DND-41 (cell line): ENCODE data around the gene ITGA2B.

Experiments used
- ATAC-seq: fragments of 200-7000 bp; cut with Tn5 transposase; 3 replicates; pipeline ENCODE4 v1.9.1; 2021; ENCODE audit warnings: low read depth; ENCODE audit not compliant: insufficient read depth
- DNase-seq: peaks from one replicate; pipeline ENCODE4 v3.0.0-alpha.2; 2020
- H2AFZ ChIP-seq: 2 replicates; pipeline ENCODE4 v1.6.0; 2012; ENCODE audit warnings: low read depth, low read length
- H3K27ac ChIP-seq: 2 replicates; pipeline ENCODE4 v1.5.1; 2012; ENCODE audit warnings: low read length, inconsistent platforms
- H3K27me3 ChIP-seq: fragments of 200-600 bp; sonication (generic); 2 replicates; pipeline ENCODE4 v1.6.0; 2012; ENCODE audit warnings: low read length, mild to moderate bottlenecking, inconsistent platforms; ENCODE audit not compliant: insufficient read depth, poor library complexity
- H3K36me3 ChIP-seq: 2 replicates; pipeline ENCODE4 v1.5.1; 2012; ENCODE audit warnings: low read length, inconsistent platforms; ENCODE audit not compliant: insufficient read depth
- H3K4me1 ChIP-seq: 2 replicates; pipeline ENCODE4 v1.5.1; 2012; ENCODE audit warnings: mild to moderate bottlenecking, low read length; ENCODE audit not compliant: insufficient read depth
- H3K4me2 ChIP-seq: 2 replicates; pipeline ENCODE4 v1.6.0; 2012; ENCODE audit warnings: mild to moderate bottlenecking, moderate library complexity, low read length, inconsistent platforms; ENCODE audit not compliant: insufficient read depth
- H3K4me3 ChIP-seq, 2 experiments: fragments of 200-600 bp in 1 of 2; shearing (Covaris generic) in 1 of 2; 2 replicates each; pipeline ENCODE4 v1.5.1; 2012 to 2016; ENCODE audit warnings: inconsistent platforms in 2 of 2, low read length in 2 of 2, mild to moderate bottlenecking in 2 of 2, low read depth in 1 of 2, moderate library complexity in 1 of 2
- H3K79me2 ChIP-seq: 2 replicates; pipeline ENCODE4 v1.6.0; 2012; ENCODE audit warnings: low read length, inconsistent platforms; ENCODE audit not compliant: insufficient read depth
- H3K9ac ChIP-seq: 2 replicates; pipeline ENCODE4 v1.6.0; 2012; ENCODE audit warnings: low read depth, mild to moderate bottlenecking, inconsistent platforms, low read length, moderate library complexity
- H3K9me3 ChIP-seq: 2 replicates; pipeline ENCODE4 v1.5.1; 2012; ENCODE audit warnings: low read length, moderate library complexity, mild to moderate bottlenecking, inconsistent platforms; ENCODE audit not compliant: insufficient read depth, severe bottlenecking
- H4K20me1 ChIP-seq: 2 replicates; pipeline ENCODE4 v1.6.0; 2012; ENCODE audit warnings: low read length; ENCODE audit not compliant: insufficient read depth
- EZH2 ChIP-seq: IDR thresholded peaks from 3 replicates; pipeline ENCODE4 v1.6.1; 2012; ENCODE audit warnings: borderline replicate concordance, low read depth, mild to moderate bottlenecking, moderate library complexity, low read length, inconsistent platforms; ENCODE audit not compliant: severe bottlenecking
- TF ChIP-seq, protein P1 (sequence below): IDR thresholded peaks from 2 replicates; pipeline ENCODE4 v1.5.1; 2012; ENCODE audit warnings: borderline replicate concordance, low read length, moderate library complexity, mild to moderate bottlenecking; ENCODE audit not compliant: poor library complexity, severe bottlenecking; ENCODE audit errors: extremely low read depth

The ITGA2B gene

DNA sequence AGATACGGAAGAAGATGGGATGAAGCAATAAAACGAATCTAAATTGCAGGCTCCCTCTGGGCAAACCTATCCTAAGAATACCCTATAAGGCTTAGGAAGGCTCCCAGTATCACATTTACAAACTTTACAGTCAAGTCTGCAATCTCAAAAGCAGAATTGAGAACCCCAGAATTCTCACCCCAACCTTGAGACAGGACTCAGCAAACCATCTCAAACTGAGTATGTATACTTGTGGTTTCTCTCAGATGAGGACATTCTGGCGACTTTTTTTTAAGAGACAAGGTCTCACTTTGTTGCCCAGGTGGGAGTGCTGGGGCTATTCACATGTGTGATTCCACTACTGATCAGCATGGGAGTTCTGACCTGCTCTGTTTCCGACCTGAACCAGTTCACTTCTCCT is 19.3 kb upstream of the ITGA2B start:
- TF ChIP-seq, protein P1, sequence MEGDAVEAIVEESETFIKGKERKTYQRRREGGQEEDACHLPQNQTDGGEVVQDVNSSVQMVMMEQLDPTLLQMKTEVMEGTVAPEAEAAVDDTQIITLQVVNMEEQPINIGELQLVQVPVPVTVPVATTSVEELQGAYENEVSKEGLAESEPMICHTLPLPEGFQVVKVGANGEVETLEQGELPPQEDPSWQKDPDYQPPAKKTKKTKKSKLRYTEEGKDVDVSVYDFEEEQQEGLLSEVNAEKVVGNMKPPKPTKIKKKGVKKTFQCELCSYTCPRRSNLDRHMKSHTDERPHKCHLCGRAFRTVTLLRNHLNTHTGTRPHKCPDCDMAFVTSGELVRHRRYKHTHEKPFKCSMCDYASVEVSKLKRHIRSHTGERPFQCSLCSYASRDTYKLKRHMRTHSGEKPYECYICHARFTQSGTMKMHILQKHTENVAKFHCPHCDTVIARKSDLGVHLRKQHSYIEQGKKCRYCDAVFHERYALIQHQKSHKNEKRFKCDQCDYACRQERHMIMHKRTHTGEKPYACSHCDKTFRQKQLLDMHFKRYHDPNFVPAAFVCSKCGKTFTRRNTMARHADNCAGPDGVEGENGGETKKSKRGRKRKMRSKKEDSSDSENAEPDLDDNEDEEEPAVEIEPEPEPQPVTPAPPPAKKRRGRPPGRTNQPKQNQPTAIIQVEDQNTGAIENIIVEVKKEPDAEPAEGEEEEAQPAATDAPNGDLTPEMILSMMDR: no peak
- TF ChIP-seq EZH2: no peak
- no peaks in the 10 kb centered on the region for H3K27me3 ChIP-seq
- no peak overlapping the region for H3K4me3 ChIP-seq
- no peaks in the 10 kb centered on the region for H3K9me3 ChIP-seq
- no peaks in the 10 kb centered on the region for H3K79me2 ChIP-seq
- no peak for ATAC-seq
- H2AFZ ChIP-seq: no peak overlapping the region
- no peak overlapping the region for H3K4me2 ChIP-seq
- DNase-seq: no peak
- no peaks in the 10 kb centered on the region for H3K4me1 ChIP-seq
- H3K27ac ChIP-seq: no peak overlapping the region
- H3K36me3 ChIP-seq: peaks cover 24% of the 10 kb centered on the region
- no peaks in the 10 kb centered on the region for H4K20me1 ChIP-seq
- no peak overlapping the region for H3K9ac ChIP-seq

GRCh38 chr17:44402564-44403172 is 13.2 kb upstream of the ITGA2B start:
- no peak overlapping the region for H3K4me2 ChIP-seq
- H2AFZ ChIP-seq: no peak overlapping the region
- no peak overlapping the region for H3K27ac ChIP-seq
- H3K4me3 ChIP-seq: no peak overlapping the region
- H3K79me2 ChIP-seq: no peaks in the 10 kb centered on the region
- H3K9ac ChIP-seq: no peak overlapping the region
- ATAC-seq (no peak), DNase-seq (no peak)
- TF ChIP-seq, protein P1: no peak
- no peak for TF ChIP-seq EZH2
- H3K27me3 ChIP-seq: no peaks in the 10 kb centered on the region
- H3K36me3 ChIP-seq: peaks cover 76% of the 10 kb centered on the region
- H4K20me1 ChIP-seq: peaks cover 8% of the 10 kb centered on the region; the same call in 1 of the 2 replicates
- H3K9me3 ChIP-seq: no peaks in the 10 kb centered on the region
- H3K4me1 ChIP-seq: no peaks in the 10 kb centered on the region

- H2AFZ ChIP-seq: no peak overlapping the region
- ATAC-seq (peak; percentile 39; the same call in 1 of the 3 replicates), DNase-seq (no peak)
- H3K27ac ChIP-seq: no peak overlapping the region
- H3K36me3 ChIP-seq: peaks cover 76% of the 10 kb centered on the region
- H3K9ac ChIP-seq: no peak overlapping the region
- no peaks in the 10 kb centered on the region for H3K4me1 ChIP-seq
- no peak overlapping the region for H3K4me3 ChIP-seq
- TF ChIP-seq, protein P1: peak; percentile 54
- TF ChIP-seq EZH2: no peak
- H3K4me2 ChIP-seq: no peak overlapping the region
- no peaks in the 10 kb centered on the region for H3K79me2 ChIP-seq
- peaks cover 16% of the 10 kb centered on the region for H4K20me1 ChIP-seq
- H3K27me3 ChIP-seq: no peaks in the 10 kb centered on the region
- no peaks in the 10 kb centered on the region for H3K9me3 ChIP-seq
These were observed 10.9 kb upstream of the ITGA2B start for GRCh38 chr17:44400226-44400847.
